ENCODE results near the gene PNPLA6.

GRCh38 chr19:7528192-7528519 lies 7.4 kb upstream of the PNPLA6 start:
- TF ChIP-seq CTCF (IDR thresholded peaks at IDR 0.05; ENCODE audit: poor library complexity) = no peak
- no peak for TF ChIP-seq EZH2 (IDR thresholded peaks at IDR 0.05; ENCODE audit: borderline replicate concordance)

Data from hepatocyte (in vitro differentiated cells).